Skeletal muscle satellite cell (primary cell): ENCODE data around the gene MAT2A. TPM values are rescaled to one million over a fixed set of nuclear protein-coding genes. Genes with fewer than 3 reads are reported as not detected.
"Not testable (repeated sequence)": the region's sequence is repeated elsewhere in the genome, so short reads cannot be mapped to it uniquely, and the experiment has no call there.

Experiments used
- H3K27me3 ChIP-seq: 2 replicates; pipeline ENCODE4 v1.7.0; 2013; ENCODE audit warnings: low read length; ENCODE audit not compliant: control insufficient read depth, insufficient read depth
- H3K36me3 ChIP-seq: 2 replicates; pipeline ENCODE4 v1.7.0; 2013; ENCODE audit warnings: mild to moderate bottlenecking, control low read depth, low read length; ENCODE audit not compliant: insufficient read depth
- H3K4me1 ChIP-seq: 2 replicates; pipeline ENCODE4 v1.7.0; 2013; ENCODE audit warnings: low read length; ENCODE audit not compliant: control insufficient read depth, insufficient read depth
- H3K4me2 ChIP-seq: 2 replicates; pipeline ENCODE4 v1.7.0; 2013; ENCODE audit warnings: mild to moderate bottlenecking, low read length
- H3K4me3 ChIP-seq: 2 replicates; pipeline ENCODE4 v1.7.0; 2013; ENCODE audit warnings: low read length
- H3K9ac ChIP-seq: 2 replicates; pipeline ENCODE4 v1.7.0; 2013; ENCODE audit warnings: mild to moderate bottlenecking, low read depth, low read length, moderate library complexity
- H3K9me3 ChIP-seq: replicated peaks from 2 replicates; pipeline ENCODE4 v1.7.0; 2013; ENCODE audit warnings: mild to moderate bottlenecking, control low read depth, low read length
- small RNA-seq: library from RNA; depleted of rRNA; stranded (forward); fragments of <200 nt; gene quantifications from one replicate; pipeline ENCODE3, GENCODE V24; 2012

Gene MAT2A

GRCh38 chr2:85585781-85586105 lies 46.8 kb downstream of the MAT2A start:
- Histone ChIP-seq H3K36me3 (no peaks in the 10 kb centered on the region), H3K9ac (peak overlapping the region; percentile 88), H3K4me1 (peaks cover 58% of the 10 kb centered on the region), H3K4me2 (peak overlapping the region; percentile 80), H3K27me3 (no peaks in the 10 kb centered on the region), H3K9me3 (no peaks in the 10 kb centered on the region), H3K4me3 (peak overlapping the region; percentile 73)

DNA sequence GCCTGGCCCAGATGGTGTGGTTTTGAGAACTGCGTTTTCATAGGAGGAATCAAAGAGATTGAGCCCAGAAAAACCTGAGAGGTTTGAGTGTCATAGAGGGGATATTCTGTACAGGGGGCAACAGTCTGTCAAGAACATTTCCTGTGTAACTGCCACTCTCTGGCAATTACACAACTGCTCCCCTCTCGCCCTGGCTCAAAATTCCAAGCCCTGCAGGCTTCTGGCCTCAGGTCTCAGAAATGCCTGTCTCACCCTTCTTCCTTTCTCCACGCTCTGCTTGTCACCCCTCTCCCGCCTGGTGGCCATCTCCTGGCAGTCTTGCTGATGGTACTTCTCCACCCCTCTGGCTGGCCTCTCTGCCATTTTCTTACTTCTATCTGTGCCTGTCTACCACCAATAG lies 49.3 kb downstream of the MAT2A start:
- H3K4me3 ChIP-seq: no peak overlapping the region
- no peak overlapping the region for H3K4me2 ChIP-seq
- H3K9ac ChIP-seq: peak overlapping the region; percentile 40
- H3K4me1 ChIP-seq: peaks cover 72% of the 10 kb centered on the region
- H3K9me3 ChIP-seq: no peaks in the 10 kb centered on the region
- no peaks in the 10 kb centered on the region for H3K27me3 ChIP-seq
- H3K36me3 ChIP-seq: no peaks in the 10 kb centered on the region

DNA sequence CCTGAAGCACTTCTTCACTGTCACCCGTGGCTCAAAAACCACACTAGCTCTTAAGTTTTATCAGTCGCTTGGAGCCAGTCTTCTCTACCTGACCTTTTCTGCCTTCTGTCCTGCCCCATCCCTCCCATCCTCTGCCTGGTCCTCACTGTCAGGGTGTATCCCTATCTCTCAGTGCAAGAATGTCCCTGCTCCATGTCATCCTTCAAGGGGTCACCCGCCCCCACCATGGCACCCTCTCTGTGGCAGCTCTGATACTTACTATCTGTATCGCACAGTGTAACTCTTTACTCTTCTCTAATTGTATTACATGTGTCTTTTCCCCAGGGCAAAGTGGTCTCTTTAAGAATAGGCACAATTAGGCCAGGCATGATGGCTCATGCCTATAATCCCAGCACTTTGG lies 49.7 kb downstream of the MAT2A start:
- no peaks in the 10 kb centered on the region for H3K36me3 ChIP-seq
- H3K4me2 ChIP-seq: no peak overlapping the region
- peak overlapping the region; percentile 40 for H3K9ac ChIP-seq
- no peaks in the 10 kb centered on the region for H3K27me3 ChIP-seq
- H3K9me3 ChIP-seq: no peaks in the 10 kb centered on the region
- H3K4me3 ChIP-seq: no peak overlapping the region
- peaks cover 70% of the 10 kb centered on the region for H3K4me1 ChIP-seq

- Histone ChIP-seq H3K9me3 (no peaks in the 10 kb centered on the region), H3K4me1 (peaks cover 66% of the 10 kb centered on the region), H3K4me2 (no peak overlapping the region), H3K36me3 (no peaks in the 10 kb centered on the region), H3K4me3 (no peak overlapping the region), H3K27me3 (no peaks in the 10 kb centered on the region), H3K9ac (peak overlapping the region; percentile 38)
Measured at GRCh38 chr2:85589181-85589580, 50.2 kb downstream of the MAT2A start.

DNA sequence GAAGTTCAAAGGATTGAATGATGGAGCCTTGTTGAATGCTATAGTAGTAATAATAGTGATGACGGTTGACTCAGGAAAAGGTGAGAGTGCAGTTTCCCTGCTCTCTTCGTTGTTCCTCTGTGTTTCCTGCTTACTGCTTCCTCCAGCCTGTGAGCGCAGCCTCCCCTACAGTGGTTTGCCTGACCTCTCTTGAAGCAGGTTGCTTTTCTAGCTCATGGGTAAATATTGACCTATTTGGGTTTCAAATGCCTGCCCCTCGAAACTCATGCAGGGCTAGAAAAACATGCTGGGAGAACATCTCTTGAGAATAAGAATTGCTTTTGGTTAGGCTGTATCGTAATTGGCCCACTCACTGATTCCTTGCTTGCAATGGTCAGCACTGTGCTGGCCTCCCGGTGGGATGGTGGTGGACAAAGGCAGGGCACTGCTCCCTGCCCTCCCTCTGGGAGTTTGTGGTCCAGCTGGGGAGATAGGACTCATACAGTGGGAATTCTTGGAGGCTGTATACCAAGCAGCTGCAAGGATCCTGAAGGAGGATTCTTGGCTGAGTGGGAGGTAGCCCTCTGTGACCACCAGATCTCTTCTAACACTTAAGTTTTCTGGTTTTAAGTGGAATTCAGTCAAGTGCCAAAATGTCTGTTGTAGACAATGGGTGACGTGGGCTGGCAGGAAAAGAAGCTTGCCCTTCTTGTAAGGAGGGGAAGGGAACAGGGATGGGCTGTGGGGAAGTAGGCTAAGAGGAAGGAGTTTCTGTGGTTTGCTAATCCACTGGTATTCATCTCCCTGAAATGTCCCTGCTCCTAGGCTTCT lies 51.2 kb downstream of the MAT2A start:
- H3K4me3 ChIP-seq: peak overlapping the region; percentile 37
- peak overlapping the region; percentile 60 for H3K4me2 ChIP-seq
- no peaks in the 10 kb centered on the region for H3K27me3 ChIP-seq
- H3K4me1 ChIP-seq: peaks cover 66% of the 10 kb centered on the region
- no peaks in the 10 kb centered on the region for H3K9me3 ChIP-seq
- peak overlapping the region; percentile 85 for H3K9ac ChIP-seq
- no peaks in the 10 kb centered on the region for H3K36me3 ChIP-seq

DNA sequence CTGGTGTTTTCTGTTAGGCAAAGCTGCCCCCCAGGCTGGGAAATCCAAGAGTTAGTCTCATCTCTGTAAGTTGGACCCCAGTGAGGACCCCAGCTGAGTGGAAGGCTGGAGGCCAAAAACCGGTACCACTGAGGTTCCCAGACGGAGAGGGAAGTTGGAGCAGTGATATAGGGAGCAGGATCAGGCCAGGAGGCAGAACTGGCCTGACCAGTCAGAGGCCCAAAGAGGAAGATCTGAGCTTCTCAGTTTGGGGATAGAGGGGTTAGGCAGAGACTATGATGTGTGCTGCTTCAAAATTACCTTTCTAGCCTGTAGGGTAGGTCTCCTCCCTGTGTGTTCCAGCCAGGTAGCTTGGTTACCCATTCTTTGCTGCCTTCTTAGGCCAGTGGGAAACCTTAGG lies 52.0 kb downstream of the MAT2A start:
- H3K9ac ChIP-seq: peak overlapping the region; percentile 85
- H3K4me1 ChIP-seq: peaks cover 59% of the 10 kb centered on the region
- H3K27me3 ChIP-seq: no peaks in the 10 kb centered on the region
- no peaks in the 10 kb centered on the region for H3K9me3 ChIP-seq
- peak overlapping the region; percentile 37 for H3K4me3 ChIP-seq
- peak overlapping the region; percentile 60 for H3K4me2 ChIP-seq
- no peaks in the 10 kb centered on the region for H3K36me3 ChIP-seq

GRCh38 chr2:85591563-85591962 lies 52.6 kb downstream of the MAT2A start:
- Histone ChIP-seq H3K4me2 (peak overlapping the region; percentile 60), H3K4me3 (no peak overlapping the region), H3K9ac (peak overlapping the region; percentile 85), H3K4me1 (peaks cover 61% of the 10 kb centered on the region), H3K9me3 (no peaks in the 10 kb centered on the region), H3K27me3 (no peaks in the 10 kb centered on the region), H3K36me3 (no peaks in the 10 kb centered on the region)

DNA sequence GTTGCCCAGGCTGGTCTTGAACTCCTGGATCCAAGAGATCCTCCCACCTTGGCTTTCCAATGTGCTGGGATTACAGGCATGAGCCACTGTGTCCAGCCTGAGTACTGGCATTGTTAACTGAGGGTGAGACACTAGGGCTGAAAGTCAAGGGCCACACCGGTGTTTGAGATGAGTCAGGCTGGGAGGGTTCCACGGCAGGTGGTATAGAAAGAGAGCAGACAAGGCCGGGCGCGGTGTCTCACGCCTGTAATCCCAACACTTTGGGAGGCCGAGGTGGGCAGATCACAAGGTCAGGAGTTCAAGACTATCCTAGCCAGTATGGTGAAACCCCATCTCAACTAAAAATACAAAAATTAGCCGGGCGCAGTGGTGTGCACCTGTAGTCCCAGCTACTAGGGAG lies 53.3 kb downstream of the MAT2A start:
- H3K27me3 ChIP-seq, H3K4me2 ChIP-seq, H3K9ac ChIP-seq, H3K4me3 ChIP-seq, H3K9me3 ChIP-seq, H3K36me3 ChIP-seq: not testable (repeated sequence)
- peaks cover 64% of the 10 kb centered on the region for H3K4me1 ChIP-seq

DNA sequence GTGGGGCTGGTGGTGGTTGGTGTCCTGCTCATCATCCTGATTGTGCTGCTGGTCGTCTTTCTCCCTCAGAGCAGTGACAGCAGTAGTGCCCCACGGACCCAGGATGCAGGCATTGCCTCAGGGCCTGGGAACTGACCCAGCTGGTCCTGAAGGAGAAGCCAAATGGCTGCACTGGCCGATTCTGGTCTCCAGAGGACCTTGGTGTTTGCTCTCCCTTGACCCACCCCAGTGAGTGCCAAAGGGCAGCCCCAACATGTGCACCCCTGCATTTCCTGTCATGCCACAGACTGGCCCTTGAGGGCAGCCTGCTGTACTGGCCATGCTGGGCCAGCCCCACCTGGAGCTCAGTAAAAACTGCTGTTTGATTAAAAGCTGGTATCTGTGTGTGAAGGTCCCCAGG lies 54.1 kb downstream of the MAT2A start:
- Histone ChIP-seq H3K36me3 (peaks cover 11% of the 10 kb centered on the region), H3K4me2 (no peak overlapping the region), H3K9ac (no peak overlapping the region), H3K9me3 (no peaks in the 10 kb centered on the region), H3K4me3 (no peak overlapping the region), H3K4me1 (peaks cover 58% of the 10 kb centered on the region), H3K27me3 (no peaks in the 10 kb centered on the region)

Small RNA genes within 50 kb of the gene (small RNA-seq; reads per million reads assigned to genes)
- gene RN7SL126P: not detected
